HG03442 (cell line): Measurements from ENCODE around the gene CRB2.

ENCODE experiments used
- ATAC-seq: cut with Tn5 transposase; IDR thresholded peaks from one replicate; pipeline ENCODE4 v1.9.1; 2021; ENCODE audit warnings: mild to moderate bottlenecking, moderate library complexity; ENCODE audit not compliant: unreplicated experiment

Gene CRB2

GRCh38 chr9:123346826-123347225, 9.2 kb upstream of the CRB2 start:
- ATAC-seq = no peak

GRCh38 chr9:123347289-123348060, 8.5 kb upstream of the CRB2 start:
- ATAC-seq = no peak

DNA sequence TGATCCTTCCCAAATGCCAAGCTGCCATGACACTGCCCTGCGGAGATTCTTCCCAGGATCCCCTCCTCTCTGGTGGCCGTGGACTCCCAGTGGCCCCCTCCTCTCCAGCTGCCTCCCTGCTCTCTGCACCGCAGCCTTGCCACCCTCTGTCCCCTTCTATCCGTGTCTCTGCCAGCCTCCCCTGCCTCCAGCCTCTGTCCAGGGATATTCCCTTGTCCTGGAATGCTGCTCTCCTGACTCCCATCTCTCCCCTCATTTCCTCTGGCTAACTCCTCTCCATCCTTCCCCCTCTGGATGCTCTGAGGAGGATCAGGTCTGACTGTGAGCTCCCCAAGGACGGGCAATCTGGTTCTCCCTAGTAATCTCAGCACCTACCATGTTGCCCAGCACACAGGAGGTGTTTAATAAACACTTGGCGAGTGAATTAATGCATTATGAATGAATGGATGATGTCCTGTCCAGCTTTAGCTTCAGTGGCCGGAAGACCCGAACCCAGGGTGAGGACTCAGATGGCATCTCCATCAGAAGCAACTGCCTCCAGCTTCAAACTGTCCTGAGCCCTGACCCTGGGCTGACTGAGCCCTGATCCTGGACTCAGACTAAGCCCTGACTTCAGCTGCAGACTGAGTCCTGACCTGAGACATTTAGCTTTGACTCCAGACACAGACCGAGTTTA, 7.5 kb upstream of the CRB2 start:
- ATAC-seq = no peak

GRCh38 chr9:123349033-123349432, 7.0 kb upstream of the CRB2 start:
- ATAC-seq = no peak

- ATAC-seq = peak; percentile 44
Observed at GRCh38 chr9:123349691-123350480, 6.1 kb upstream of the CRB2 start.

- no peak for ATAC-seq
Observed at GRCh38 chr9:123350590-123351310, 5.2 kb upstream of the CRB2 start.

GRCh38 chr9:123353041-123353440, 3.0 kb upstream of the CRB2 start:
- no peak for ATAC-seq

- peak; percentile 69 for ATAC-seq
Observed at GRCh38 chr9:123353984-123354591, 1.9 kb upstream of the CRB2 start.

- no peak for ATAC-seq
Observed at GRCh38 chr9:123354806-123355508, 1.0 kb upstream of the CRB2 start.

GRCh38 chr9:123356851-123357742, 1.1 kb downstream of the CRB2 start:
- no peak for ATAC-seq

DNA sequence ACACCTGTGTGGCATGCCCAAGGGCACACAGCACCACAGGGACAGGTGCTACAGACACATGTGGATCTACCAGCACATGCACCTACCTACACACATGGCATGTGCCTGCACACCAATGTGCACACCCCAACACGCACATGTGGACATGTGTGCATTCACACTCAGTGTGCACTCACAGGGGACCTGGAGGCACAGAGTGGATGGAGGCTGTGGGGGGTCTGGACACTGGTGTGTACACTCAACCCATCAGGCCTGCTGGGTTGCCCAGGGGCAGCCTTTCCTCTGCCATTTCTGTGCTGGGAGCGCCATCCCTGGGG, 1.7 kb downstream of the CRB2 start:
- no peak for ATAC-seq

DNA sequence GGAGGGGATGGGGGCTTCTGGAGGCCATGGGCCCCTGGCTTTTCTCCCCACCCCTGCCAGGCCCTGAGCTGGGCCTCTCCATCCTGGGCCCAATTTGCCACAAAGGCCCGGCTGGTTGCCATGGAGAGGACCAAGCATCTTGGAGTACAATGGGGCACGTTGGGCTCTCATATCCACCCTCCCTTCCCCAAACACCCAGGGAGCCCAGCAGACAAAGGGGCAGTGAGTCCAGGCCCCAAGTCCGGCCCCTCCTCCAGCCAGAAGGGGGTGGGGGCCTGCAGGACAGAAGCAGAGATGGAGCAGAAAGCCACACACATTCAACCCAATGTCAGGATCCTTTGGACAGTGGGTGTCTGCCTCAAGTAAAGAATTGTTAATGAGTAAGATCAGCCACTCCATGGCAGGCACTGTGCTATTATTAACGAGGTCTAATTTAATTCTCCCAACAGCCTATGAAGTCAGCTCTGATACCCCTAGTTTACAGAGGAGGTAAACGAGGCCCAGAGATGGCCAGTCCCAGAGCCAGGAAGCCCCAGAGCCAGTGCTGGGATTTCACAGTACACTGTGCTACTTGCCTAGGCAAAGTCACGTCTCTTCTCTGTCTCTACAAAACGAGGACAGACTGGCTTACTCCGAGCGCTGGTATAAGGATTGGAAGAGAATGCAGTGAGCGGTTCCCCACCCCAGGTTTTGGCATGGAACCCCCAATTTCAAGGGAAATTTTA, 2.3 kb downstream of the CRB2 start:
- ATAC-seq = no peak

DNA sequence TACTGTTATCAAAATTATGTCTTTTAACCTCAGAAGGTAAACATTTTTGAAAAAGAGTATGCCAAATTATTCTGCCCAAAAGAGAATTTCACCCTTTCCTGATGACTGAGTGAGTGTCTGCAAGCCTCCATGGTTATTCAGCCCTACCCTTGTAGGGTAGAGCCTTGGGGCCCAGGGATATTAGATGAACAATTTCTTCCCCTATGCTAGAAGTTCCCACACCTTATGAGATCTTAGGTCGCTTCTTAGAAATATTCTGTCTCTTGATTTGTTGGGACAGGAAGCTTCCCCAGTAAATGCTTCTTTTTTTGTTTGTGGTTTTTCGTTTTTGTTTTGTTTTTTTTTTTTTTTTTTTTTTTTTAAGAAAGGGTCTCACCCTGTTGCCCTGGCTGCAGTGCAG, 3.1 kb downstream of the CRB2 start:
- ATAC-seq = no peak

DNA sequence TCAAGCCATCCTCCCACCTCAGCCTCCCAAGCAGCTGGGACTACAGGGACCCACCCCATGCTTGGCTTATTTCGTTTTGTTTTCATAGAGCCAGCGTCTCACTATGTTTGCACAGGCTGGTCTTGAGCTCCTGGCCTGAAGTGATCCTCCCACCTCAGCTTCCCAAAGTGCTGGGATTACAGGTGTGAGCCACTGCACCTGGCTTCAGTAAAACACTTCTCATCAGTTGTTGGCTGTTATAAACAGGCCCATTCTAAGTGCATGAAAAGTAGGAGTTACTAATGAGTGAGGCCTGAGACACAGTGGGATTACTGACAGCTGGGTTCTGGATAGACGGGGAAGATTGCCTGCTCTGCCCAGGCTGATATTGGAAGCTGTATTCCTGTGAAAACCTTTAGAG, 3.5 kb downstream of the CRB2 start:
- ATAC-seq = no peak

DNA sequence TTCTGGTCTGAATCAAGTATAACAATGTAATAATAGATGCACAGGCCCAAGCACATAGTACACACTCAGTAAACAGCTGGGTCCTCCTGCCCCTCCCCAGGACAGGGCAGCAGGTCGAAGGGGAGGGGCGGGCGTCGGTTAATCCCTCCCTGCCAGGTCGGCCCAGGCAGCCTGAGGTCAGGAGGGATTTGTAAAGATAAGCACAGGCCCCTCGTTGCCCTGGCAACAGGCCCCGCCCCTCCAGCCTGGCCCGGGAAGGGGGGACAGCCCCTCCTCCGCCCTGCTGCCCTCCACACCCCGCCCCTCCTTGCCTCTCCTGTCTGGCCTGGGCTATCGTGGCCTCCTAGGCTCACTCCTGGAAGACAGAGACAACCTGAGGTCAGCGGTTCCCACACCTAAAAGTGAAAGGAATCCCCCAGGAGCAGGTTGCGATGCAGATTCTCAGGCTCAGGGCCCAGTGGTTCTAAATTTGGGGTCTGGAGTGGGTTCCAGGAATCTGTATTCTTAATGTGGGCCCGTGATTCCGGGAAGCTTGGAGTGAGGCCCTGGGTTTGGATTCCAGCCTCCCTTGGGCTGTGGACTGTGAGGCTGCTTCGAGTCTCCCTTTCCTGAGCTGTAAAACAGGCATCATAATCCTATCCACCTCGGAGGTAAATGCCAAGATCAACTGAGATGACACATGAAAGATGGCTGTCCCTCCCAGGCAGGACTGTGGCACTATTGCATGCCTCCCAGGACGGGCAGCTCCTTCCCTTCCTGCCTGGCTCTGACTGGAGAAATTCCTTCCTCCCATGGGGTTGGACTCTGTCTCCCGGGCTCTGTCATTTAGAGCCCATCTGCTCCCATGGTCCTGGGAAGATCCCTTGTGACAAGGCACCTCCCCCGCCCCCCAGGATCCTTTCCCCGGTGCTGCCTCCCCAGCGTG, 4.4 kb downstream of the CRB2 start:
- peak; percentile 39 for ATAC-seq

DNA sequence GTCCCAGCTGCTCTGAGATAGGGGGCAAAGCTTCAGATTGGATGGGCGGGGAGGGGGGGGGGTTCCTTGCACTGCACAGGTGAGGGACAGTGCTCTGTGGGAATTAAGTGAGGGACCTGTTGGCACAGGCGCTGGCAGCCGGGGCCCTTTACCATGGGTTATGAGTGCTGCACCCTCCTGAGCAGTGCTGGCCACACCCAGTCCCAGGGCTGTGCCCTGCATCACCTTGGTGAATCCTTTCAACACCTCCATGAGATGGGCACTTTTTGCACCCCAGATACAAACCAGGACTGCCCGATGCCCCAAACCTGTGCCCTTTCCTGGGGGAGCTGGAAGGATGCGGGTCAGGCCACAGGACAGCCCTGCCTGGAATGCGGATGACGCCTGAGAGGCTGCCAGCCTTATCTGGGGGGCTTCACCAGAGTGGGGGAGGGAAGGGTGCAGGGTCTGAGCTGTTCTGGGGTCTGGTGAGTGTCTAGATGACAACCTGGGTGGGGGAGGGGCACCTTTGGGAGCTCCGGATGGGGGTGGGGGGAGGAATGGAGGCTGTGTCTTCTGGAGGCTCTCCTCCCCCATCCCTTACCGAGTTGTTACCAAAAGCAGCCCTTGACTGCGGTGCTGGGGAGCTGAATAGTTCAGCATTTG, 5.2 kb downstream of the CRB2 start:
- ATAC-seq = no peak
